H1 (cell line): ENCODE results near the gene VPS35L. TPM values are rescaled to one million over a fixed set of nuclear protein-coding genes. Genes with fewer than 3 reads are reported as not detected.
A peak's percentile ranks its signal among the peaks of the same experiment; 100 is the strongest.

Source experiments
- CTCF ChIA-PET: fragments of 300-600 bp; sonication (Branson Sonifier 250); formaldehyde crosslinking; loops from one replicate; lab custom pipeline; 2021; ENCODE audit not compliant: partially characterized antibody; lab: Charles Lee
- POLR2A ChIA-PET: fragments of 300-600 bp; sonication (Branson Sonifier 250); formaldehyde crosslinking; loops from one replicate; lab custom pipeline; 2021; ENCODE audit warnings: inconsistent platforms; ENCODE audit not compliant: partially characterized antibody; lab: Charles Lee
- DNase-seq, 2 experiments: peaks; one replicate each; pipeline versions ENCODE4 v3.0.0 to v3.0.0-alpha.2; 2010 to 2022; ENCODE audit warnings: low spot score in 2 of 2, low read depth in 1 of 2, mixed read lengths in 1 of 2
- FAIRE-seq: peaks from 2 replicates; lab custom pipeline; 2011; peaks lifted over from hg19 to GRCh38; lab: Jason Lieb, UNC
- H2AFZ ChIP-seq: 2 replicates; pipeline ENCODE4 v1.8.1; 2012; ENCODE audit warnings: low read length, inconsistent platforms
- H2AK5ac ChIP-seq: 2 replicates; pipeline ENCODE4 v1.6.1; 2013; ENCODE audit warnings: low read depth, low read length
- H2BK120ac ChIP-seq: replicated peaks from 2 replicates; pipeline ENCODE3; 2013; ENCODE audit warnings: low read depth, low read length, inconsistent platforms
- H2BK12ac ChIP-seq: 2 replicates; pipeline ENCODE4 v1.6.1; 2013; ENCODE audit warnings: low read depth, low read length
- H2BK15ac ChIP-seq: 2 replicates; pipeline ENCODE4 v1.6.1; 2013; ENCODE audit warnings: low read length
- H2BK20ac ChIP-seq: 2 replicates; pipeline ENCODE4 v1.6.1; 2013; ENCODE audit warnings: low read length
- H2BK5ac ChIP-seq: 2 replicates; pipeline ENCODE4 v1.6.1; 2013; ENCODE audit warnings: low read depth, low read length
- H3K14ac ChIP-seq: 2 replicates; pipeline ENCODE4 v1.6.1; 2013; ENCODE audit warnings: inconsistent platforms; ENCODE audit not compliant: insufficient read length
- H3K18ac ChIP-seq: 2 replicates; pipeline ENCODE4 v1.6.1; 2013; ENCODE audit warnings: low read length; ENCODE audit errors: extremely low read depth
- H3K23ac ChIP-seq: 2 replicates; pipeline ENCODE4 v1.6.1; 2013; ENCODE audit warnings: inconsistent platforms; ENCODE audit not compliant: insufficient read length
- H3K23me2 ChIP-seq: 2 replicates; pipeline ENCODE4 v1.6.1; 2013; ENCODE audit warnings: low read depth, low read length
- H3K27ac ChIP-seq: 2 replicates; pipeline ENCODE4 v1.6.1; 2011; ENCODE audit warnings: low read depth, low read length, inconsistent platforms
- H3K27me3 ChIP-seq, 4 experiments: replicated peaks in 1 of 4; 1 replicate in 1 of 4; 2 replicates in 3 of 4; pipeline versions ENCODE4 v1.6.1 to v1.8.1; 2011 to 2013; ENCODE audit warnings: low read length in 3 of 4, mild to moderate bottlenecking in 3 of 4, inconsistent platforms in 2 of 4, mixed read lengths in 2 of 4, moderate library complexity in 1 of 4; ENCODE audit not compliant: control insufficient read depth in 3 of 4, insufficient read depth in 3 of 4; ENCODE audit errors: extremely low read depth in 1 of 4
- H3K36me3 ChIP-seq, 4 experiments: 2 replicates each; pipeline versions ENCODE4 v1.6.1 to v1.8.1; 2011 to 2013; ENCODE audit warnings: mild to moderate bottlenecking in 4 of 4, low read length in 3 of 4, moderate library complexity in 2 of 4, control low read depth in 1 of 4, inconsistent platforms in 1 of 4; ENCODE audit not compliant: insufficient read depth in 4 of 4, control insufficient read depth in 2 of 4
- H3K4ac ChIP-seq: replicated peaks from 2 replicates; pipeline ENCODE3; 2013; ENCODE audit warnings: low read length, low read depth, mixed read lengths, inconsistent platforms; ENCODE audit not compliant: insufficient read length
- H3K4me1 ChIP-seq, 4 experiments: replicated peaks in 1 of 4; 1 replicate in 1 of 4; 2 replicates in 3 of 4; pipeline versions ENCODE4 v1.6.1 to v1.8.1; 2011 to 2013; ENCODE audit warnings: low read length in 3 of 4, inconsistent platforms in 2 of 4, mixed read lengths in 1 of 4; ENCODE audit not compliant: insufficient read depth in 4 of 4, control insufficient read depth in 3 of 4
- H3K4me2 ChIP-seq, 2 experiments: 2 replicates each; pipeline versions ENCODE4 v1.6.1 to v1.8.1; 2011 to 2013; ENCODE audit warnings: low read depth in 2 of 2, low read length in 2 of 2, control low read depth in 1 of 2, inconsistent platforms in 1 of 2, mild to moderate bottlenecking in 1 of 2; ENCODE audit not compliant: insufficient read depth in 1 of 2
- H3K4me3 ChIP-seq, 4 experiments: fragments of 200-600, 300-600 bp in 1 of 4; sonication (generic), shearing (Covaris generic), sonication (Bioruptor Twin) in 1 of 4; 2 replicates each; pipeline versions ENCODE4 v1.5.1 to v1.8.1; 2011 to 2016; ENCODE audit warnings: low read length in 4 of 4, low read depth in 3 of 4, control low read depth in 2 of 4, inconsistent platforms in 2 of 4, mild to moderate bottlenecking in 2 of 4, mixed read lengths in 1 of 4, moderate library complexity in 1 of 4; ENCODE audit not compliant: insufficient read depth in 2 of 4; ENCODE audit errors: extremely low read depth in 1 of 4
- H3K56ac ChIP-seq: replicated peaks from 2 replicates; pipeline ENCODE3; 2013; ENCODE audit warnings: low read depth, mild to moderate bottlenecking, mixed read lengths, low read length, inconsistent platforms; ENCODE audit not compliant: insufficient read length
- H3K79me1 ChIP-seq: 2 replicates; pipeline ENCODE4 v1.6.1; 2013; ENCODE audit warnings: low read depth, low read length, control low read depth
- H3K79me2 ChIP-seq, 2 experiments: 2 replicates each; pipeline versions ENCODE4 v1.6.1 to v1.8.1; 2012 to 2013; ENCODE audit warnings: low read length in 2 of 2, mild to moderate bottlenecking in 2 of 2, inconsistent platforms in 1 of 2; ENCODE audit not compliant: insufficient read depth in 2 of 2, control insufficient read depth in 1 of 2
- H3K9ac ChIP-seq, 4 experiments: replicated peaks in 1 of 4; 1 replicate in 1 of 4; 2 replicates in 3 of 4; pipeline versions ENCODE4 v1.6.1 to v1.8.1; 2011 to 2013; ENCODE audit warnings: low read depth in 3 of 4, low read length in 3 of 4, control low read depth in 2 of 4, mild to moderate bottlenecking in 2 of 4, moderate library complexity in 2 of 4, inconsistent platforms in 1 of 4; ENCODE audit errors: extremely low read depth in 1 of 4
- H3K9me3 ChIP-seq, 2 experiments: 2 replicates each; pipeline versions ENCODE4 v1.6.1 to v1.8.1; 2012 to 2013; ENCODE audit warnings: mild to moderate bottlenecking in 2 of 2, moderate library complexity in 2 of 2, control low read depth in 1 of 2, inconsistent platforms in 1 of 2, low read depth in 1 of 2, low read length in 1 of 2, mixed read lengths in 1 of 2; ENCODE audit not compliant: insufficient read depth in 2 of 2
- H4K20me1 ChIP-seq, 2 experiments: replicated peaks in 1 of 2; 2 replicates each; pipeline versions ENCODE3 to v1.8.1; 2011 to 2013; ENCODE audit warnings: inconsistent platforms in 2 of 2, low read length in 2 of 2, mild to moderate bottlenecking in 1 of 2; ENCODE audit not compliant: insufficient read depth in 2 of 2, control insufficient read depth in 1 of 2
- H4K5ac ChIP-seq: 2 replicates; pipeline ENCODE4 v1.6.1; 2013; ENCODE audit warnings: low read length, low read depth, mixed read lengths, inconsistent platforms; ENCODE audit not compliant: insufficient read length
- H4K8ac ChIP-seq: 2 replicates; pipeline ENCODE4 v1.8.0; 2013; ENCODE audit warnings: mild to moderate bottlenecking, moderate library complexity, low read length, inconsistent platforms; ENCODE audit not compliant: insufficient read depth; ENCODE audit errors: extremely low read depth
- H4K91ac ChIP-seq: replicated peaks from 2 replicates; pipeline ENCODE3; 2013; ENCODE audit warnings: low read length, mixed read lengths, inconsistent platforms; ENCODE audit not compliant: insufficient read length
- ASH2L ChIP-seq: fragments of 200-600, 300-600 bp; sonication (generic); IDR thresholded peaks from one replicate; pipeline ENCODE4 v1.7.1; 2017; ENCODE audit warnings: low read length
- CBX5 ChIP-seq: fragments of 300-800, 300-1000 bp; sonication (generic); IDR thresholded peaks from 2 replicates; pipeline ENCODE4 v1.7.1; 2016; ENCODE audit warnings: antibody characterized with exemption, low read length, low read depth
- CHD2 ChIP-seq: IDR thresholded peaks from 2 replicates; pipeline ENCODE4 v1.6.1; 2012; ENCODE audit warnings: low read length, improper control_type of control experiment
- EP300 ChIP-seq, 2 experiments: IDR thresholded peaks; 1 replicate in 1 of 2; 2 replicates in 1 of 2; pipeline ENCODE4 v1.6.1; 2011 to 2012; ENCODE audit warnings: low read depth in 2 of 2, low read length in 2 of 2, mild to moderate bottlenecking in 2 of 2, borderline replicate concordance in 1 of 2, inconsistent platforms in 1 of 2, moderate library complexity in 1 of 2
- JUND ChIP-seq: IDR thresholded peaks from 2 replicates; pipeline ENCODE4 v1.6.1; 2011; ENCODE audit warnings: mild to moderate bottlenecking, improper control_type of control experiment, low read length
- POLR2A ChIP-seq, 2 experiments: IDR thresholded peaks; 1 replicate in 1 of 2; 2 replicates in 1 of 2; pipeline ENCODE4 v1.6.1; 2011; ENCODE audit warnings: low read depth in 2 of 2, low read length in 2 of 2, mild to moderate bottlenecking in 2 of 2; ENCODE audit errors: control extremely low read depth in 1 of 2
- polyA plus RNA-seq, 7 experiments: library from polyadenylated mRNA; depleted of rRNA in 3 of 7; stranded (reverse) in 5 of 7; unstranded in 2 of 7; fragments of >200 nt in 5 of 7; fragments of 200-250 nt in 2 of 7; gene quantifications; 1 replicate in 5 of 7; 2 replicates in 1 of 7; 4 replicates in 1 of 7; pipeline versions ENCODE4 v1.2.1 to v1.2.3, GENCODE V29; 2011 to 2013; ENCODE audit warnings: missing spikeins in 2 of 7, mixed read lengths in 2 of 7
- total RNA-seq: library from RNA; stranded (reverse); fragmentation: NEBNext Ultra II Directional; extraction: Animal tissue kit (Norgen Biotek cat#: 25700); gene quantifications from 2 replicates; pipeline ENCODE4 v1.2.1, GENCODE V29; 2021

The VPS35L gene
- total and polyA plus RNA-seq, 2 of the 8 experiments (the other 6 are each of a cell fraction or from before 2014, with no cell fraction given), result 31.5 to 57.1 TPM

- Histone ChIP-seq H2BK5ac (no peak overlapping the region), H3K9me3 (no peaks in the 10 kb centered on the region), H3K23ac (no peak overlapping the region), H2BK15ac (no peak overlapping the region), H3K23me2 (no peaks in the 10 kb centered on the region), H3K9ac (no peak overlapping the region), H4K91ac (no peak overlapping the region), H3K14ac (no peak overlapping the region), H3K18ac (no peak overlapping the region), H4K20me1 (no peaks in the 10 kb centered on the region), H2BK12ac (no peak overlapping the region), H4K8ac (no peak overlapping the region), H3K79me1 (no peaks in the 10 kb centered on the region), H3K4me2 (no peak overlapping the region), H3K79me2 (no peaks in the 10 kb centered on the region), H3K36me3 (no peaks in the 10 kb centered on the region; a peak in 1 of 8 replicates), H3K27ac (no peak overlapping the region), H3K4me1 (no peaks in the 10 kb centered on the region), H2BK120ac (no peak overlapping the region), H2BK20ac (no peak overlapping the region), H3K27me3 (no peaks in the 10 kb centered on the region), H3K56ac (no peak overlapping the region), H4K5ac (peak overlapping the region; percentile 40), H2AFZ (no peak overlapping the region), H2AK5ac (no peak overlapping the region), H3K4me3 (no peak overlapping the region), H3K4ac (no peak overlapping the region)
- DNase-seq (no peak), FAIRE-seq (no peak)
- ChIA-PET POLR2A (no interaction called here), CTCF (no interaction called here)
- TF ChIP-seq EP300 (IDR thresholded peaks at IDR 0.05; ENCODE audit: borderline replicate concordance in 1 of 2, low read depth in 2 of 2, low read length in 2 of 2) (no peak), ASH2L (no peak), CBX5 (no peak), POLR2A (IDR thresholded peaks at IDR 0.05; ENCODE audit: control extremely low read depth in 1 of 2, low read depth in 2 of 2, low read length in 2 of 2) (no peak), CHD2 (no peak), JUND (no peak)
- TF ChIP-seq, all 59 proteins: peak for 0
Observed at GRCh38 chr16:19743816-19744159, 188.3 kb downstream of the VPS35L start.
